Measurements from ENCODE around the gene KIAA1958. TPM values are rescaled to one million over a fixed set of nuclear protein-coding genes. Genes with fewer than 3 reads are reported as not detected.

Gene KIAA1958
- total and polyA plus RNA-seq, 2 of the 4 experiments (the other 2 are of a cell fraction), result 0.65 to 1.8 TPM

DNA sequence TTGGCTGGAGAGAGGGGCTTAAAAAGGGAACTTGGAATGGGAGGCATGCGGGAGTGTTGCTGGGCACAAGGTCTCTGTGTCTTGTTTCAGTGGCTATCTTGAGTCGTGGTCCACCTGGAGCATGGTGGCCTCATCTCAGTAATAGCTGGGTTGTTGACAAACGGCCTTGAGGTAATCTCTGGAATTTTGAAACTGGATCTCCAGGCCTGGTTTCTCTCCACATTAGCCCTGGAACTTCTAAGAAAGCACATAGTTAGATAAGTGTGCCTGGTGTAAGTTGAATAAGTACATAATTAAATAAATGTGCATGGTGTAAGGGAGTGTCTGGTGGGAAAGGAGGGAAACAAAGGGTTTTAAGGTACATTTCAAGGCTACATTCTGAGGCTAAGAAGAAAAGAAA, 169.0 kb downstream of the KIAA1958 start:
- no peak overlapping the region for H3K14ac ChIP-seq (replicated peaks; ENCODE audit: low read depth, low read length)
- H4K8ac ChIP-seq (ENCODE audit: low read depth in 2 of 2, low read length in 2 of 2), result no peak overlapping the region
- H3K18ac ChIP-seq (ENCODE audit: low read depth, low read length), result no peak overlapping the region
- no peak overlapping the region for H3K4me2 ChIP-seq (ENCODE audit: low read depth, low read length)
- dilution Hi-C loops (cut with HindIII; ENCODE audit: low sequenced_read_pairs, unreplicated experiment), result no loop called here
- DNase-seq, result no peak
- H3K9me1 ChIP-seq (ENCODE audit: insufficient read depth, low read length), result no peaks in the 10 kb centered on the region
- WGBS, 2 experiments (ENCODE audit: extremely low coverage in 2 of 2, insufficient read length in 1 of 2), result 92% methylated on average over 2 of the region's 3 CpGs; no CpG with 5 or more reads in 1 of the 2 experiments
- H4K91ac ChIP-seq (ENCODE audit: insufficient read depth, low read depth, low read length), result no peak overlapping the region
- no peaks in the 10 kb centered on the region for H3K27me3 ChIP-seq (ENCODE audit: control insufficient read depth, insufficient read depth, low read length)
- TF ChIP-seq CEBPB (IDR thresholded peaks at IDR 0.05; ENCODE audit: low read depth, low read length), result no peak
- TF ChIP-seq CHD1 (IDR thresholded peaks at IDR 0.05; ENCODE audit: low read depth, low read length), result no peak
- no peak for TF ChIP-seq POLR2A (IDR thresholded peaks at IDR 0.05; ENCODE audit: low read depth, low read length)
- no peak for TF ChIP-seq RFX5 (IDR thresholded peaks at IDR 0.05; ENCODE audit: low read depth, low read length)
- TF ChIP-seq MAZ (IDR thresholded peaks at IDR 0.05; ENCODE audit: borderline replicate concordance, low read depth, low read length), result no peak
- no peak for TF ChIP-seq SMC3 (IDR thresholded peaks at IDR 0.05; ENCODE audit: low read depth, low read length)
- no peak for TF ChIP-seq MXI1 (IDR thresholded peaks at IDR 0.05; ENCODE audit: borderline replicate concordance, low read depth, low read length)
- TF ChIP-seq ELK1 (IDR thresholded peaks at IDR 0.05; ENCODE audit: borderline replicate concordance, low read depth, low read length), result no peak
- no peak for TF ChIP-seq BHLHE40 (IDR thresholded peaks at IDR 0.05; ENCODE audit: low read depth, low read length)
- no peak for TF ChIP-seq USF2 (IDR thresholded peaks at IDR 0.05; ENCODE audit: low read depth, low read length)
- H3K23ac ChIP-seq (ENCODE audit: low read depth, low read length), result no peak overlapping the region
- no peak overlapping the region for H3K27ac ChIP-seq (ENCODE audit: insufficient read depth, low read length)
- in situ Hi-C loops (cut with MboI; ENCODE audit: low sequenced_read_pairs), result no loop called here
- H3K4me3 ChIP-seq (ENCODE audit: insufficient read depth, low read depth, low read length), result no peak overlapping the region
- POLR2A ChIA-PET (ENCODE audit: unreplicated experiment), result no interaction called here
- no peak overlapping the region for H2BK20ac ChIP-seq (ENCODE audit: low read depth, low read length)
- no peak overlapping the region for H3K56ac ChIP-seq (ENCODE audit: extremely low read depth, insufficient read depth, low read length)
- no peak for ATAC-seq (ENCODE audit: low read depth)
- H4K20me1 ChIP-seq (ENCODE audit: insufficient read depth, low read length), result no peaks in the 10 kb centered on the region
- no peak overlapping the region for H2BK5ac ChIP-seq (ENCODE audit: low read depth, low read length, poor library complexity, severe bottlenecking)
- no peak overlapping the region for H2AK5ac ChIP-seq (ENCODE audit: low read depth, low read length)
- H3K9me3 ChIP-seq (ENCODE audit: control insufficient read depth, insufficient read depth, low read length), result no peaks in the 10 kb centered on the region
- no peak overlapping the region for H2BK15ac ChIP-seq (ENCODE audit: low read depth, low read length)
- BruUV-seq (replicated peaks), result no TSS peak
- no peaks in the 10 kb centered on the region for H3K79me1 ChIP-seq (ENCODE audit: low read depth in 1 of 2, low read length in 2 of 2)
- CTCF ChIA-PET, result no interaction called here
- no peak overlapping the region for H3K4ac ChIP-seq (ENCODE audit: low read depth, low read length)
- H4K5ac ChIP-seq (ENCODE audit: low read depth, low read length), result no peak overlapping the region
- intact Hi-C loops (cut with micrococcal nuclease), result no loop called here
- H2AK9ac ChIP-seq (replicated peaks; ENCODE audit: low read depth, low read length, poor library complexity), result no peak overlapping the region
- H3K36me3 ChIP-seq (ENCODE audit: control insufficient read depth, insufficient read depth, low read length), result no peaks in the 10 kb centered on the region
- no peak overlapping the region for H2AFZ ChIP-seq (replicated peaks; ENCODE audit: low read length, poor library complexity)
- no peak overlapping the region for H2BK120ac ChIP-seq (ENCODE audit: low read depth, low read length)
- no peak overlapping the region for H3K9ac ChIP-seq (ENCODE audit: low read depth, low read length)
- no peaks in the 10 kb centered on the region for H3K4me1 ChIP-seq (ENCODE audit: control insufficient read depth, insufficient read depth, low read length)
